Liver (tissue), 9 donors: ENCODE data around the gene HDGFL3. TPM values are rescaled to one million over a fixed set of nuclear protein-coding genes. Genes with fewer than 3 reads are reported as not detected.

Experiments
- DNase-seq: peaks from one replicate; pipeline ENCODE4 v3.0.0-alpha.2; 2017; ENCODE audit warnings: low spot score
- H3K27ac ChIP-seq, 2 donors: one replicate each; pipeline ENCODE4 v1.7.0; 2013; ENCODE audit warnings: inconsistent platforms in 2 of 2, low read length in 2 of 2, control low read depth in 1 of 2, low read depth in 1 of 2, mild to moderate bottlenecking in 1 of 2
- H3K27me3 ChIP-seq, 4 donors: one replicate each; pipeline versions ENCODE4 v1.6.1 to v1.7.0; 2013; ENCODE audit warnings: low read length in 3 of 4, inconsistent platforms in 1 of 4, mild to moderate bottlenecking in 1 of 4, moderate library complexity in 1 of 4; ENCODE audit not compliant: control insufficient read depth in 4 of 4, insufficient read depth in 4 of 4
- H3K36me3 ChIP-seq, 4 donors: one replicate each; pipeline versions ENCODE4 v1.6.1 to v1.7.0; 2013; ENCODE audit warnings: low read length in 3 of 4, mild to moderate bottlenecking in 3 of 4, low read depth in 1 of 4, moderate library complexity in 1 of 4; ENCODE audit not compliant: control insufficient read depth in 4 of 4, insufficient read depth in 3 of 4
- H3K4me1 ChIP-seq, 4 donors: one replicate each; pipeline versions ENCODE4 v1.6.1 to v1.7.0; 2013; ENCODE audit warnings: low read length in 3 of 4, mild to moderate bottlenecking in 3 of 4, moderate library complexity in 1 of 4; ENCODE audit not compliant: control insufficient read depth in 4 of 4, insufficient read depth in 4 of 4
- H3K4me3 ChIP-seq, 3 donors: one replicate each; pipeline versions ENCODE4 v1.6.1 to v1.7.0; 2013; ENCODE audit warnings: low read length in 3 of 3, control low read depth in 1 of 3, low read depth in 1 of 3, mild to moderate bottlenecking in 1 of 3
- H3K9ac ChIP-seq, 2 donors: one replicate each; pipeline ENCODE4 v1.7.0; 2013; ENCODE audit warnings: low read length in 2 of 2, mild to moderate bottlenecking in 2 of 2, moderate library complexity in 2 of 2, control low read depth in 1 of 2, low read depth in 1 of 2
- H3K9me3 ChIP-seq, 4 donors: one replicate each; pipeline versions ENCODE4 v1.6.1 to v1.7.0; 2013; ENCODE audit warnings: low read length in 3 of 4; ENCODE audit not compliant: control insufficient read depth in 4 of 4
- EGR1 ChIP-seq, 2 donors: IDR thresholded peaks; 2 replicates each; pipeline ENCODE4 v1.6.1; 2016 to 2018; ENCODE audit warnings: antibody characterized with exemption in 2 of 2, low read depth in 2 of 2
- GABPA ChIP-seq, 2 donors: IDR thresholded peaks in 1 of 2; conservative IDR thresholded peaks in 1 of 2; 2 replicates each; pipeline ENCODE4 v1.6.1; 2016; ENCODE audit warnings: antibody characterized with exemption in 2 of 2, mild to moderate bottlenecking in 1 of 2, moderate library complexity in 1 of 2
- HNF4G ChIP-seq: IDR thresholded peaks from 2 replicates; pipeline ENCODE4 v1.6.1; 2016; ENCODE audit warnings: antibody characterized with exemption
- JUND ChIP-seq, 2 donors: IDR thresholded peaks; 2 replicates each; pipeline ENCODE4 v1.6.1; 2016; ENCODE audit warnings: antibody characterized with exemption in 2 of 2
- MAX ChIP-seq: IDR thresholded peaks from 2 replicates; pipeline ENCODE4 v1.6.1; 2016; ENCODE audit warnings: antibody characterized with exemption
- RAD21 ChIP-seq, 2 donors: IDR thresholded peaks; 2 replicates each; pipeline ENCODE4 v1.6.1; 2016; ENCODE audit warnings: antibody characterized with exemption in 2 of 2, mild to moderate bottlenecking in 2 of 2
- REST ChIP-seq: IDR thresholded peaks from 2 replicates; pipeline ENCODE4 v1.6.1; 2016; ENCODE audit warnings: antibody characterized with exemption, mild to moderate bottlenecking
- TAF1 ChIP-seq: conservative IDR thresholded peaks from 2 replicates; pipeline ENCODE4 v1.6.1; 2016; ENCODE audit warnings: antibody characterized with exemption, mild to moderate bottlenecking
- YY1 ChIP-seq: IDR thresholded peaks from 2 replicates; pipeline ENCODE4 v1.6.1; 2016; ENCODE audit warnings: antibody characterized with exemption, mild to moderate bottlenecking
- ZBTB33 ChIP-seq: IDR thresholded peaks from 2 replicates; pipeline ENCODE4 v1.6.1; 2016; ENCODE audit warnings: antibody characterized with exemption
- WGBS: extraction: QIAGEN DNeasy Blood & Tissue Kit; methylation state at CpG from one replicate; pipeline ENCODE4 v1.1.7; 2013; 5-methylcytosine and 5-hydroxymethylcytosine counted together
- polyA plus RNA-seq, 2 donors: library from polyadenylated mRNA; stranded (reverse) in 1 of 2; unstranded in 1 of 2; fragments of 200-250 nt in 1 of 2; fragments of >200 nt in 1 of 2; fragmentation: Nextera tagmentation in 1 of 2; extraction: Ambion mirVana in 1 of 2; gene quantifications; one replicate each; pipeline versions ENCODE4 v1.2.1 to v1.2.3, GENCODE V29; 2013 to 2015
- total RNA-seq, 2 donors: library from RNA; depleted of rRNA; stranded (reverse); fragments of >200 nt; gene quantifications; one replicate each; pipeline ENCODE4 v1.2.3, GENCODE V29; 2014
- TF ChIP-seq, protein P1 (sequence below): fragments of 150-350 bp; IDR thresholded peaks from 2 replicates; pipeline ENCODE4 v1.5.1; 2017; ENCODE audit warnings: improper control_type of control experiment, low read depth, low read length; ENCODE audit not compliant: missing input control
- donor health status: healthy.
- donor health status: healthy.
- donor health status: healthy.
- donor health status: healthy.
- donor health status: healthy.

Gene HDGFL3
- total and polyA plus RNA-seq, 4 donors: 0.44 to 3.5 (median 1.0) TPM

- DNase-seq: peak; percentile 50
- H3K36me3 ChIP-seq: no peaks in the 10 kb centered on the region
- TF ChIP-seq JUND (IDR thresholded peaks at IDR 0.05): no peak
- TF ChIP-seq GABPA (IDR thresholded peaks at IDR 0.05 in 1 of 2, conservative IDR thresholded peaks at IDR 0.05 in 1 of 2): no peak
- H3K9ac ChIP-seq: no peak overlapping the region
- no peak overlapping the region for H3K4me3 ChIP-seq
- no peaks in the 10 kb centered on the region for H3K4me1 ChIP-seq
- H3K9me3 ChIP-seq: no peaks in the 10 kb centered on the region
- WGBS: 86% methylated on average over 3 of the region's 3 CpGs
- peaks cover 0 to 3% (median 0%) of the 10 kb centered on the region in 4 donors for H3K27me3 ChIP-seq
- no peak overlapping the region for H3K27ac ChIP-seq
These were observed 28.7 kb downstream of the HDGFL3 start for GRCh38 chr15:83178869-83179325.

GRCh38 chr15:83178390-83178789 is 29.2 kb downstream of the HDGFL3 start:
- WGBS: 72% methylated on average over 2 of the region's 2 CpGs
- DNase-seq: no peak
- H3K9ac ChIP-seq: no peak overlapping the region
- TF ChIP-seq TAF1 (no peak), YY1 (no peak), MAX (no peak), RAD21 (IDR thresholded peaks at IDR 0.05) (no peak), JUND (IDR thresholded peaks at IDR 0.05) (no peak), EGR1 (IDR thresholded peaks at IDR 0.05; ENCODE audit: low read depth in 2 of 2) (no peak), REST (no peak)
- TF ChIP-seq, protein P1, sequence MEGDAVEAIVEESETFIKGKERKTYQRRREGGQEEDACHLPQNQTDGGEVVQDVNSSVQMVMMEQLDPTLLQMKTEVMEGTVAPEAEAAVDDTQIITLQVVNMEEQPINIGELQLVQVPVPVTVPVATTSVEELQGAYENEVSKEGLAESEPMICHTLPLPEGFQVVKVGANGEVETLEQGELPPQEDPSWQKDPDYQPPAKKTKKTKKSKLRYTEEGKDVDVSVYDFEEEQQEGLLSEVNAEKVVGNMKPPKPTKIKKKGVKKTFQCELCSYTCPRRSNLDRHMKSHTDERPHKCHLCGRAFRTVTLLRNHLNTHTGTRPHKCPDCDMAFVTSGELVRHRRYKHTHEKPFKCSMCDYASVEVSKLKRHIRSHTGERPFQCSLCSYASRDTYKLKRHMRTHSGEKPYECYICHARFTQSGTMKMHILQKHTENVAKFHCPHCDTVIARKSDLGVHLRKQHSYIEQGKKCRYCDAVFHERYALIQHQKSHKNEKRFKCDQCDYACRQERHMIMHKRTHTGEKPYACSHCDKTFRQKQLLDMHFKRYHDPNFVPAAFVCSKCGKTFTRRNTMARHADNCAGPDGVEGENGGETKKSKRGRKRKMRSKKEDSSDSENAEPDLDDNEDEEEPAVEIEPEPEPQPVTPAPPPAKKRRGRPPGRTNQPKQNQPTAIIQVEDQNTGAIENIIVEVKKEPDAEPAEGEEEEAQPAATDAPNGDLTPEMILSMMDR: no peak
- H3K27ac ChIP-seq: no peak overlapping the region
- no peaks in the 10 kb centered on the region for H3K9me3 ChIP-seq
- H3K4me3 ChIP-seq: no peak overlapping the region
- H3K27me3 ChIP-seq: peaks cover 0 to 3% (median 0%) of the 10 kb centered on the region in 4 donors
- H3K36me3 ChIP-seq: no peaks in the 10 kb centered on the region
- H3K4me1 ChIP-seq: no peaks in the 10 kb centered on the region

GRCh38 chr15:83174891-83175290 is 32.7 kb downstream of the HDGFL3 start:
- no peaks in the 10 kb centered on the region for H3K9me3 ChIP-seq
- peaks cover 0 to 3% (median 0%) of the 10 kb centered on the region in 4 donors for H3K27me3 ChIP-seq
- TF ChIP-seq ZBTB33 (no peak), HNF4G (no peak)
- H3K9ac ChIP-seq: no peak overlapping the region
- no peak overlapping the region for H3K27ac ChIP-seq
- no peaks in the 10 kb centered on the region for H3K36me3 ChIP-seq
- WGBS: 77% methylated on average over 1 of the region's 1 CpG
- H3K4me3 ChIP-seq: no peak overlapping the region
- H3K4me1 ChIP-seq: no peaks in the 10 kb centered on the region
- DNase-seq: no peak
